Activated naive CD8-positive, alpha-beta T cell treated with anti-CD3 and anti-CD28 coated beads, Interleukin-2, amount 50 U/mL, for 16 hours (primary cell): ENCODE results near the gene PTAR1.
"Not testable (repeated sequence)": the region's sequence is repeated elsewhere in the genome, so short reads cannot be mapped to it uniquely, and the experiment has no call there.

Experiments used
- DNase-seq: peaks from one replicate; pipeline ENCODE4 v3.0.0-alpha.2; 2020; ENCODE audit warnings: low read depth, low spot score

Gene PTAR1

GRCh38 chr9:69759421-69760277 lies at the start of gene PTAR1:
Gene PTAR1, minus strand, starts transcription at chr9:69760011. Its CDS starts 73 bp downstream, at chr9:69759938.
- DNase-seq = peak; percentile 73

- DNase-seq = no peak
Measured at GRCh38 chr9:69809304-69809863, 49.6 kb upstream of the PTAR1 start.

GRCh38 chr9:69806627-69807026 lies 46.8 kb upstream of the PTAR1 start:
- DNase-seq = no peak

GRCh38 chr9:69805962-69806515 lies 46.2 kb upstream of the PTAR1 start:
- DNase-seq = no peak

GRCh38 chr9:69801989-69802388 lies 42.2 kb upstream of the PTAR1 start:
- no peak for DNase-seq

GRCh38 chr9:69800027-69800426 lies 40.2 kb upstream of the PTAR1 start:
- DNase-seq = not testable (repeated sequence)

- not testable (repeated sequence) for DNase-seq
Measured at GRCh38 chr9:69799521-69799920, 39.7 kb upstream of the PTAR1 start.

- no peak for DNase-seq
Measured at GRCh38 chr9:69798744-69799143, 38.9 kb upstream of the PTAR1 start.

- no peak for DNase-seq
Measured at GRCh38 chr9:69797675-69798074, 37.9 kb upstream of the PTAR1 start.

GRCh38 chr9:69794356-69794755 lies 34.5 kb upstream of the PTAR1 start:
- DNase-seq = no peak

GRCh38 chr9:69785757-69786156 lies 25.9 kb upstream of the PTAR1 start:
- DNase-seq = no peak

- no peak for DNase-seq
Measured at GRCh38 chr9:69773258-69773657, 13.4 kb upstream of the PTAR1 start.

GRCh38 chr9:69771775-69772418 lies 12.1 kb upstream of the PTAR1 start:
- no peak for DNase-seq

- no peak for DNase-seq
Measured at GRCh38 chr9:69768716-69769115, 8.9 kb upstream of the PTAR1 start.

GRCh38 chr9:69768101-69768500 lies 8.3 kb upstream of the PTAR1 start:
- no peak for DNase-seq

GRCh38 chr9:69763862-69764261 lies 4.1 kb upstream of the PTAR1 start:
- DNase-seq = not testable (repeated sequence)

- DNase-seq = no peak
Measured at GRCh38 chr9:69762527-69762926, 2.7 kb upstream of the PTAR1 start.

- no peak for DNase-seq
Measured at GRCh38 chr9:69760278-69760610, 433 bp upstream of the PTAR1 start.

GRCh38 chr9:69759021-69759420 lies 790 bp downstream of the PTAR1 start:
- no peak for DNase-seq

- no peak for DNase-seq
Measured at GRCh38 chr9:69757996-69758675, 1.7 kb downstream of the PTAR1 start.

GRCh38 chr9:69755205-69755604 lies 4.6 kb downstream of the PTAR1 start:
- DNase-seq = no peak

- no peak for DNase-seq
Measured at GRCh38 chr9:69753830-69754229, 6.0 kb downstream of the PTAR1 start.
